Keratinocyte (primary cell): ENCODE measurements around the gene CCDC102A. TPM values are rescaled to one million over a fixed set of nuclear protein-coding genes. Genes with fewer than 3 reads are reported as not detected.

ENCODE experiments used
- DNase-seq: peaks from one replicate; pipeline ENCODE4 v3.0.0-alpha.2; 2011; ENCODE audit warnings: low read depth, missing footprints, low spot score
- FAIRE-seq: peaks from 2 replicates; lab custom pipeline; 2011; peaks lifted over from hg19 to GRCh38; lab: Jason Lieb, UNC
- H2AFZ ChIP-seq: 2 replicates; pipeline ENCODE4 v1.6.0; 2012; ENCODE audit warnings: low read length, control low read depth, inconsistent platforms; ENCODE audit not compliant: control insufficient read depth
- H3K27ac ChIP-seq: 2 replicates; pipeline ENCODE4 v1.5.1; 2011; ENCODE audit warnings: low read length; ENCODE audit not compliant: control insufficient read depth, insufficient read depth
- H3K27me3 ChIP-seq: 3 replicates; pipeline ENCODE4 v1.6.0; 2011; ENCODE audit warnings: low read length; ENCODE audit not compliant: control insufficient read depth, insufficient read depth; ENCODE audit errors: extremely low read depth
- H3K36me3 ChIP-seq, 2 experiments: 2 replicates in 1 of 2; 3 replicates in 1 of 2; pipeline ENCODE4 v1.5.1; 2011; ENCODE audit warnings: low read length in 2 of 2, mild to moderate bottlenecking in 1 of 2; ENCODE audit not compliant: control insufficient read depth in 2 of 2, insufficient read depth in 2 of 2; ENCODE audit errors: extremely low read depth in 1 of 2
- H3K4me1 ChIP-seq: 3 replicates; pipeline ENCODE4 v1.5.1; 2011; ENCODE audit warnings: low read length; ENCODE audit not compliant: control insufficient read depth, insufficient read depth; ENCODE audit errors: extremely low read depth
- H3K4me2 ChIP-seq: 3 replicates; pipeline ENCODE4 v1.6.0; 2011; ENCODE audit warnings: low read depth, low read length; ENCODE audit not compliant: control insufficient read depth, insufficient read depth; ENCODE audit errors: extremely low read depth
- H3K4me3 ChIP-seq, 3 experiments: fragments of 200-600 bp in 1 of 3; sonication (generic) in 1 of 3; 2 replicates in 2 of 3; 3 replicates in 1 of 3; pipeline ENCODE4 v1.5.1; 2011 to 2016; ENCODE audit warnings: low read length in 3 of 3, mild to moderate bottlenecking in 3 of 3, control low read depth in 2 of 3, inconsistent platforms in 1 of 3, low read depth in 1 of 3, mixed read lengths in 1 of 3, mixed run types in 1 of 3, moderate library complexity in 1 of 3; ENCODE audit not compliant: control insufficient read depth in 2 of 3, insufficient read depth in 2 of 3; ENCODE audit errors: extremely low read depth in 1 of 3
- H3K79me2 ChIP-seq: 2 replicates; pipeline ENCODE4 v1.6.0; 2012; ENCODE audit warnings: low read length; ENCODE audit not compliant: control insufficient read depth, insufficient read depth
- H3K9ac ChIP-seq: 3 replicates; pipeline ENCODE4 v1.6.0; 2011; ENCODE audit warnings: low read length; ENCODE audit not compliant: control insufficient read depth, insufficient read depth; ENCODE audit errors: extremely low read depth
- H3K9me1 ChIP-seq: 3 replicates; pipeline ENCODE4 v1.6.0; 2011; ENCODE audit warnings: low read length; ENCODE audit not compliant: control insufficient read depth, insufficient read depth; ENCODE audit errors: extremely low read depth
- H3K9me3 ChIP-seq: 2 replicates; pipeline ENCODE4 v1.5.1; 2012; ENCODE audit warnings: low read depth, low read length; ENCODE audit not compliant: control insufficient read depth
- H4K20me1 ChIP-seq: 3 replicates; pipeline ENCODE4 v1.6.0; 2011; ENCODE audit warnings: low read length; ENCODE audit not compliant: control insufficient read depth, insufficient read depth; ENCODE audit errors: extremely low read depth
- EZH2 ChIP-seq: IDR thresholded peaks from one replicate; pipeline ENCODE4 v1.6.1; 2012; ENCODE audit warnings: inconsistent platforms, mild to moderate bottlenecking, low read length, moderate library complexity
- dilution Hi-C: fragments of 300-500 bp; cut with MboI; formaldehyde crosslinking; loops from one replicate; pipeline ENCODE4 v1.7.0; 2020; ENCODE audit warnings: low sequenced_read_pairs; ENCODE audit not compliant: extremely low pct_ligation_motif_present
- polyA plus RNA-seq, 5 experiments: library from polyadenylated mRNA; depleted of rRNA in 3 of 5; stranded (reverse) in 3 of 5; stranded (forward) in 1 of 5; unstranded in 1 of 5; fragments of >200 nt; gene quantifications; 1 replicate in 1 of 5; 2 replicates in 3 of 5; 3 replicates in 1 of 5; pipeline versions ENCODE4 v1.2.1 to v1.2.3, GENCODE V29; 2011 to 2012; ENCODE audit warnings: missing spikeins in 2 of 5, low read depth in 1 of 5, low replicate concordance in 1 of 5
- TF ChIP-seq, protein P1 (sequence below), 3 experiments: IDR thresholded peaks in 1 of 3; conservative IDR thresholded peaks in 1 of 3; optimal IDR thresholded peaks in 1 of 3; 2 replicates in 2 of 3; 3 replicates in 1 of 3; pipeline versions ENCODE3 to v1.5.1; 2011; ENCODE audit warnings: low read length in 3 of 3, mild to moderate bottlenecking in 3 of 3, moderate library complexity in 2 of 3, control low read depth in 1 of 3, inconsistent platforms in 1 of 3; ENCODE audit not compliant: insufficient read depth in 2 of 3; ENCODE audit errors: extremely low read depth in 1 of 3

The CCDC102A gene
- polyA plus RNA-seq, 1 donor (not counting 4 experiments of a cell fraction or from before 2014, with no cell fraction given) = 2.2 TPM

DNA sequence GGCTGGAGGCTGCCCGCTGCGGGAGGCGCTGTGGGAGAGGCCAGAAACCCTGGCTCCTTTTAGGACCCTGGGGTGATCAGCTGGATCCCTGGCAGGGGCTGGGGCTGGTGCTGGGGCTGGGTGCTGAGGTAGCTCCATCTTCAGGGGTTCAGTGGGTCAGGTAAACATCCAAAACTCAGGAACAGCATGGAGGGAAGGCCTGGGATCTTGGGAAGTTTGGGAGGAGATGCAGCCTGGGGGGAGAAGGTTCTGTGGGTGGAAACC is 27.0 kb upstream of the CCDC102A start:
- no peak overlapping the region for H3K27ac ChIP-seq
- H4K20me1 ChIP-seq = no peaks in the 10 kb centered on the region
- no peak overlapping the region for H3K9ac ChIP-seq
- no peaks in the 10 kb centered on the region for H3K9me1 ChIP-seq
- H3K4me2 ChIP-seq = no peak overlapping the region
- no peak overlapping the region for H3K4me3 ChIP-seq
- FAIRE-seq (no peak), DNase-seq (no peak)
- no peak for TF ChIP-seq EZH2
- TF ChIP-seq, protein P1, sequence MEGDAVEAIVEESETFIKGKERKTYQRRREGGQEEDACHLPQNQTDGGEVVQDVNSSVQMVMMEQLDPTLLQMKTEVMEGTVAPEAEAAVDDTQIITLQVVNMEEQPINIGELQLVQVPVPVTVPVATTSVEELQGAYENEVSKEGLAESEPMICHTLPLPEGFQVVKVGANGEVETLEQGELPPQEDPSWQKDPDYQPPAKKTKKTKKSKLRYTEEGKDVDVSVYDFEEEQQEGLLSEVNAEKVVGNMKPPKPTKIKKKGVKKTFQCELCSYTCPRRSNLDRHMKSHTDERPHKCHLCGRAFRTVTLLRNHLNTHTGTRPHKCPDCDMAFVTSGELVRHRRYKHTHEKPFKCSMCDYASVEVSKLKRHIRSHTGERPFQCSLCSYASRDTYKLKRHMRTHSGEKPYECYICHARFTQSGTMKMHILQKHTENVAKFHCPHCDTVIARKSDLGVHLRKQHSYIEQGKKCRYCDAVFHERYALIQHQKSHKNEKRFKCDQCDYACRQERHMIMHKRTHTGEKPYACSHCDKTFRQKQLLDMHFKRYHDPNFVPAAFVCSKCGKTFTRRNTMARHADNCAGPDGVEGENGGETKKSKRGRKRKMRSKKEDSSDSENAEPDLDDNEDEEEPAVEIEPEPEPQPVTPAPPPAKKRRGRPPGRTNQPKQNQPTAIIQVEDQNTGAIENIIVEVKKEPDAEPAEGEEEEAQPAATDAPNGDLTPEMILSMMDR (optimal IDR thresholded peaks at IDR 0.05 in 1 of 3, IDR thresholded peaks at IDR 0.05 in 1 of 3, conservative IDR thresholded peaks at IDR 0.05 in 1 of 3; ENCODE audit: extremely low read depth in 1 of 3, insufficient read depth in 2 of 3, low read length in 3 of 3) = no peak
- dilution Hi-C loops = no loop called here
- H3K36me3 ChIP-seq = no peaks in the 10 kb centered on the region
- peaks cover 9% of the 10 kb centered on the region for H3K27me3 ChIP-seq
- H3K79me2 ChIP-seq = no peaks in the 10 kb centered on the region
- no peak overlapping the region for H2AFZ ChIP-seq
- H3K9me3 ChIP-seq = peaks cover 3% of the 10 kb centered on the region
- peaks cover 7% of the 10 kb centered on the region for H3K4me1 ChIP-seq

DNA sequence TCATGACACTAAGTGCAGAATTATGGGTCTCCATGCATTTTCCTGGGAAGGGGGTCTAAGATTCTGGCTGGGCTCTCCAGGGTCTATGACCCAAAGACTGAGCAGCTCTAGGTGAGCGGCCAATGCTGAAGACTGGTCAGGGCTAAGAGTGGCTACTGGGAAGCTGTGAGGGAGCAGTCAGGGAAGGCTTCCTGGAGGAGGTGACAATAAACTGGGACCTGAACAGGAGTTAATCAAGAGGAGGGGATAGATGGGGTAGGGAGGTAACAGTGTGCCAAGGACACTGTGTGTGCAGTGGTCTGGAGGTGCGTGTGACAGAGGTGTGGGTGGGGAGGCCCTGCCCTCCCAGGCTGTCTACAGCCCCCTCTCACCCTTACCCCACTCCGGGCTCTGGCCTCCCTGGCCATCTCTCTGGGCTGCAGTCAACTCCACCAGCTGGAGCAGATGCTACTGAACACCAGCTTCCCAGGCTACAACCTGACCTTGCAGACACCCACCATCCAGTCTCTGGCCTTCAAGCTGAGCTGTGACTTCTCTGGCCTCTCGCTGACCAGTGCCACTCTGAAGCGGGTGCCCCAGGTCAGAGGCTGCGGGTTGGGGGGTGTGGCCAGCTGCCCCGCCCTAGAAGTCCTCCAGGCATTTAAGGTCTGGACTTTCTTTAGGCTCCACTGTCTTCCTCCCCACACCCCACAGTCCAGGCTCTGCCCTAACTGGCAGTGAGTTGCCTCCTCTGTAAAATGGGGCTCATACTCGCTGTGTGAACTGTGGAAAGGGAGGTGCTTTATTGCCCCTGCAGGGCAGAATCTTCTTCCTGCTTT is 26.5 kb upstream of the CCDC102A start:
- Histone ChIP-seq H3K27me3 (peaks cover 9% of the 10 kb centered on the region), H3K9me3 (peaks cover 3% of the 10 kb centered on the region), H3K79me2 (no peaks in the 10 kb centered on the region), H2AFZ (no peak overlapping the region), H3K4me2 (no peak overlapping the region), H3K27ac (no peak overlapping the region), H3K36me3 (no peaks in the 10 kb centered on the region), H4K20me1 (no peaks in the 10 kb centered on the region), H3K4me3 (no peak overlapping the region), H3K9ac (no peak overlapping the region), H3K9me1 (no peaks in the 10 kb centered on the region), H3K4me1 (peaks cover 7% of the 10 kb centered on the region)
- dilution Hi-C loops = no loop called here
- DNase-seq (no peak), FAIRE-seq (no peak)
- TF ChIP-seq EZH2 = no peak
- TF ChIP-seq, protein P1 (optimal IDR thresholded peaks at IDR 0.05 in 1 of 3, IDR thresholded peaks at IDR 0.05 in 1 of 3, conservative IDR thresholded peaks at IDR 0.05 in 1 of 3; ENCODE audit: extremely low read depth in 1 of 3, insufficient read depth in 2 of 3, low read length in 3 of 3) = no peak
